Keratinocyte (primary cell): ENCODE data around the gene NGFR.

Experiments
- CTCF ChIP-seq, 3 experiments: IDR thresholded peaks in 1 of 3; conservative IDR thresholded peaks in 1 of 3; optimal IDR thresholded peaks in 1 of 3; 2 replicates in 2 of 3; 3 replicates in 1 of 3; pipeline versions ENCODE3 to v1.5.1; 2011; ENCODE audit warnings: low read length in 3 of 3, mild to moderate bottlenecking in 3 of 3, moderate library complexity in 2 of 3, control low read depth in 1 of 3, inconsistent platforms in 1 of 3; ENCODE audit not compliant: insufficient read depth in 2 of 3; ENCODE audit errors: extremely low read depth in 1 of 3
- EZH2 ChIP-seq: IDR thresholded peaks from one replicate; pipeline ENCODE4 v1.6.1; 2012; ENCODE audit warnings: inconsistent platforms, mild to moderate bottlenecking, low read length, moderate library complexity

GRCh38 chr17:49471089-49471683 lies 23.9 kb upstream of the NGFR start:
- TF ChIP-seq CTCF (optimal IDR thresholded peaks at IDR 0.05 in 1 of 3, IDR thresholded peaks at IDR 0.05 in 1 of 3, conservative IDR thresholded peaks at IDR 0.05 in 1 of 3; ENCODE audit: extremely low read depth in 1 of 3, insufficient read depth in 2 of 3, low read length in 3 of 3) (no peak), EZH2 (no peak)
